ENCODE measurements around the gene ALG12.

ALG12 gene

GRCh38 chr22:49929211-49929979, 11.2 kb upstream of the ALG12 start:
- TF ChIP-seq, protein P1, sequence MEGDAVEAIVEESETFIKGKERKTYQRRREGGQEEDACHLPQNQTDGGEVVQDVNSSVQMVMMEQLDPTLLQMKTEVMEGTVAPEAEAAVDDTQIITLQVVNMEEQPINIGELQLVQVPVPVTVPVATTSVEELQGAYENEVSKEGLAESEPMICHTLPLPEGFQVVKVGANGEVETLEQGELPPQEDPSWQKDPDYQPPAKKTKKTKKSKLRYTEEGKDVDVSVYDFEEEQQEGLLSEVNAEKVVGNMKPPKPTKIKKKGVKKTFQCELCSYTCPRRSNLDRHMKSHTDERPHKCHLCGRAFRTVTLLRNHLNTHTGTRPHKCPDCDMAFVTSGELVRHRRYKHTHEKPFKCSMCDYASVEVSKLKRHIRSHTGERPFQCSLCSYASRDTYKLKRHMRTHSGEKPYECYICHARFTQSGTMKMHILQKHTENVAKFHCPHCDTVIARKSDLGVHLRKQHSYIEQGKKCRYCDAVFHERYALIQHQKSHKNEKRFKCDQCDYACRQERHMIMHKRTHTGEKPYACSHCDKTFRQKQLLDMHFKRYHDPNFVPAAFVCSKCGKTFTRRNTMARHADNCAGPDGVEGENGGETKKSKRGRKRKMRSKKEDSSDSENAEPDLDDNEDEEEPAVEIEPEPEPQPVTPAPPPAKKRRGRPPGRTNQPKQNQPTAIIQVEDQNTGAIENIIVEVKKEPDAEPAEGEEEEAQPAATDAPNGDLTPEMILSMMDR (IDR thresholded peaks at IDR 0.05; ENCODE audit: low read depth, low read length, missing control alignments): peak; percentile 43
- DNase-seq: no peak
- H3K36me3 ChIP-seq (replicated peaks): peaks cover 6% of the 10 kb centered on the region
- no peak overlapping the region for H3K27ac ChIP-seq
- in situ Hi-C loops (cut with HindIII; ENCODE audit: low pct_ligation_motif_present, low sequenced_read_pairs): no loop called here
- no peak overlapping the region for H3K4me3 ChIP-seq (ENCODE audit: low read depth, low read length)
- no peaks in the 10 kb centered on the region for H3K27me3 ChIP-seq (replicated peaks)

DNA sequence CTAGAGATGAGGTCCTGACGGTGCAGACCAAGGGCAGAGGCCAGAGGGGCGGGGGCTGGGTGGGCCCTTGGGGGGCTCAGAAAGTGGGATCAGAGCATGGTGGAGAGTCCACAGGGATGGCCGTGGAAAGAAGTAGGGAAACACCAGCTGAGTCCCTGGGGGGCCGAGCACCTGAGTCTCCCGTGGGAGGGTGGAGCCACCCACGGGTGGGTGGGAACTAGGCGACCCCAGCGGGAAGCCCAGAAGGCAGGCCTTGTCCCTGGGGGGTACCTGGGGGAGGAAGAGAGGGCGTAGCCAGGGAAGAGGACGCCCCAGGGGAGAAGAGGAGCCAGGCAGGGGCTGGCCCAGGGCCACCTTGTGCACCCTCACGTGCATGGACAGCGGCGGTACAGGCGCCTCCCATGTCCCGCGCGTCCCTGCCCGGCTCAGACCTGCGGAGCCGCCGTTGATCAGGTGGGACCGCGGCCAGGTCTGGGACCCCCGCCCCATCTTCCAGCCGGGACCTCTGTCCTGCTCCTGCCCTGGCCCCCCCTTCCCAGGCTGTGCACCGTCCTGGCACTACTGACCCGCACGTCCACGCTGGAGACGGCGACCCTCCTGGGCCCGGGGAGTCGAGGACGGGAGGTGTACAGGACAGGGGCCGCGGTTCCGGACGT, 10.4 kb upstream of the ALG12 start:
- TF ChIP-seq, protein P1 (IDR thresholded peaks at IDR 0.05; ENCODE audit: low read depth, low read length, missing control alignments): no peak
- Histone ChIP-seq H3K27ac (no peak overlapping the region), H3K4me3 (ENCODE audit: low read depth, low read length) (no peak overlapping the region), H3K36me3 (replicated peaks) (peaks cover 8% of the 10 kb centered on the region), H3K27me3 (replicated peaks) (no peaks in the 10 kb centered on the region)
- in situ Hi-C loops (cut with HindIII; ENCODE audit: low pct_ligation_motif_present, low sequenced_read_pairs): no loop called here
- no peak for DNase-seq

DNA sequence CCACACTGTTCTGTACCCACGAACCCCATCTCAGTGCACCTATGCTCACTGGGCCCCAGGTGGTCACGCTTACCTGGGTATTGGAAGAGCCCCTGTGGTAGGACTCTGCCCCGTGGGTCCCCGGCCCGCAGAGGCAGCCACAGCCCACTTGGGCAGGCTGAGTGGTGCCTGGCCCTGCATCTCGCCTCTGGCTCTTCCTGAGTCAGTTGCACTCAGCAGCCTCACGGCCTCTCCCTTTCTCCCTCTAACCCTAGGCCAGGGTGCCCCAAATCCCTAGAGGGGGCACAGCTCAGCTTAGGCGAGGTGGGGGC, 9.9 kb upstream of the ALG12 start:
- Histone ChIP-seq H3K36me3 (replicated peaks) (peaks cover 8% of the 10 kb centered on the region), H3K27me3 (replicated peaks) (no peaks in the 10 kb centered on the region), H3K4me3 (ENCODE audit: low read depth, low read length) (no peak overlapping the region), H3K27ac (no peak overlapping the region)
- DNase-seq: no peak
- TF ChIP-seq, protein P1 (IDR thresholded peaks at IDR 0.05; ENCODE audit: low read depth, low read length, missing control alignments): no peak
- in situ Hi-C loops (cut with HindIII; ENCODE audit: low pct_ligation_motif_present, low sequenced_read_pairs): no loop called here

- DNase-seq: no peak
- TF ChIP-seq, protein P1 (IDR thresholded peaks at IDR 0.05; ENCODE audit: low read depth, low read length, missing control alignments): no peak
- Histone ChIP-seq H3K4me3 (ENCODE audit: low read depth, low read length) (no peak overlapping the region), H3K36me3 (replicated peaks) (peaks cover 8% of the 10 kb centered on the region), H3K27me3 (replicated peaks) (no peaks in the 10 kb centered on the region), H3K27ac (no peak overlapping the region)
- in situ Hi-C loops (cut with HindIII; ENCODE audit: low pct_ligation_motif_present, low sequenced_read_pairs): no loop called here
Observed at GRCh38 chr22:49927483-49928184, 9.4 kb upstream of the ALG12 start.

DNA sequence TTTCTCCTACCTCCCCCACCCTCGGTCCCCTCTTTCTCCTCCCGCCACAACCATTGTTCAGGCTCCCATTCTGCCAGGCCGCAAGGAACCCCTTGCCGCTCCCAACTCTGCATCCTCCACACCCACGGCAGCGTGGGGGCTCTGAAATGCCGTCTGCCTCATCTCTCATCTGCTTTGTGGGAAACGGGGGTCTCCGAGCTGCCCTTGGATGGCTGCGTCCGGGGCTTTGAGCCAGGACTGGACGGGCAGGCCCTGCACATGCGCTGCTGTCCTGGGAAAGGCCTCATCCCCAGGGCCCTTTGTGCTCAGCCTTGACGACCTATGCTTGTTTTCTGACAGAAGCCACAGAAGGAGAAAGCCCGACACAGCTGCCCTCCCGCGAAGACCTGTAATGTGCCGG, 8.7 kb upstream of the ALG12 start:
- in situ Hi-C loops (cut with HindIII; ENCODE audit: low pct_ligation_motif_present, low sequenced_read_pairs): no loop called here
- H3K36me3 ChIP-seq (replicated peaks): peaks cover 8% of the 10 kb centered on the region

More for the DNA sequence above, 8.7 kb upstream of the ALG12 start:
- no peaks in the 10 kb centered on the region for H3K27me3 ChIP-seq (replicated peaks)
- H3K27ac ChIP-seq: no peak overlapping the region
- no peak for DNase-seq
- TF ChIP-seq, protein P1 (IDR thresholded peaks at IDR 0.05; ENCODE audit: low read depth, low read length, missing control alignments): no peak
- H3K4me3 ChIP-seq (ENCODE audit: low read depth, low read length): no peak overlapping the region
